HepG2 (cell line): ENCODE measurements around the gene STOM. TPM values are rescaled to one million over a fixed set of nuclear protein-coding genes. Genes with fewer than 3 reads are reported as not detected.

Experiments
- ATAC-seq: fragments of 200-7000 bp; cut with Tn5 transposase; 3 replicates; pipeline ENCODE4 v1.9.1; 2020; ENCODE audit warnings: mild to moderate bottlenecking, moderate library complexity
- BruUV-seq: library from RNA; stranded (reverse); fragments of 400-500 nt; replicated peaks from 2 replicates; lab custom pipeline; 2021; lab: Mats Ljungman, UMichigan
- CTCF ChIA-PET: fragments of 300-600 bp; formaldehyde crosslinking; extraction: SDS; loops from one replicate; lab custom pipeline; 2021; ENCODE audit warnings: low total read pairs, inconsistent platforms, low intra/inter-chr PET ratio; lab: Yijun Ruan, JAX
- POLR2A ChIA-PET: fragments of 350-600 bp; sonication (Branson Sonifier 250); formaldehyde crosslinking; loops from one replicate; lab custom pipeline; 2020; ENCODE audit warnings: antibody characterized with exemption, inconsistent platforms; lab: Yijun Ruan, JAX
- DNase-seq: peaks from one replicate; pipeline ENCODE4 v3.0.0-alpha.2; 2015; ENCODE audit warnings: low spot score
- FAIRE-seq: peaks from 3 replicates; lab custom pipeline; 2011; peaks lifted over from hg19 to GRCh38; lab: Jason Lieb, UNC
- H2AFZ ChIP-seq: one replicate; pipeline ENCODE4 v1.6.1; 2011; ENCODE audit warnings: low read length, inconsistent platforms
- H3K27ac ChIP-seq: fragments of 300-600 bp; 3 replicates; pipeline ENCODE4 v1.8.0; 2011; ENCODE audit warnings: mixed run types, mild to moderate bottlenecking, mixed read lengths, low read length, inconsistent platforms; ENCODE audit not compliant: insufficient read depth; ENCODE audit errors: extremely low read length
- H3K27me3 ChIP-seq, 2 experiments: fragments of 200-600 bp in 1 of 2; 2 replicates in 1 of 2; 3 replicates in 1 of 2; pipeline versions ENCODE4 v1.6.0 to v1.8.0; 2011; ENCODE audit warnings: low read length in 2 of 2, mild to moderate bottlenecking in 2 of 2, moderate library complexity in 2 of 2, inconsistent platforms in 1 of 2; ENCODE audit not compliant: insufficient read depth in 2 of 2, control insufficient read depth in 1 of 2
- H3K36me3 ChIP-seq, 2 experiments: fragments of 200-600 bp in 1 of 2; replicated peaks in 1 of 2; 2 replicates in 1 of 2; 3 replicates in 1 of 2; pipeline versions ENCODE4 v1.5.1 to v1.8.0; 2011; ENCODE audit warnings: low read length in 2 of 2, inconsistent platforms in 1 of 2; ENCODE audit not compliant: insufficient read depth in 2 of 2, control insufficient read depth in 1 of 2
- H3K4me1 ChIP-seq: 2 replicates; pipeline ENCODE4 v1.5.1; 2012; ENCODE audit warnings: low read length, inconsistent platforms; ENCODE audit not compliant: insufficient read depth
- H3K4me2 ChIP-seq: 2 replicates; pipeline ENCODE4 v1.6.0; 2011; ENCODE audit warnings: low read depth, low read length, inconsistent platforms
- H3K4me3 ChIP-seq, 3 experiments: fragments of 200-600 bp in 1 of 3; sonication (generic), shearing (Covaris generic) in 1 of 3; replicated peaks in 1 of 3; 2 replicates each; pipeline ENCODE4 v1.5.1; 2011 to 2016; ENCODE audit warnings: low read length in 3 of 3, inconsistent platforms in 2 of 3, low read depth in 2 of 3, mild to moderate bottlenecking in 2 of 3, control low read depth in 1 of 3, mixed read lengths in 1 of 3; ENCODE audit not compliant: insufficient read depth in 1 of 3
- H3K79me2 ChIP-seq: one replicate; pipeline ENCODE4 v1.6.1; 2011; ENCODE audit warnings: low read length, inconsistent platforms; ENCODE audit not compliant: insufficient read depth
- H3K9ac ChIP-seq: 2 replicates; pipeline ENCODE4 v1.6.0; 2011; ENCODE audit warnings: mild to moderate bottlenecking, low read depth, low read length, inconsistent platforms; ENCODE audit not compliant: insufficient read depth
- H3K9me3 ChIP-seq: 2 replicates; pipeline ENCODE4 v1.5.1; 2012; ENCODE audit warnings: mild to moderate bottlenecking, low read length
- H4K20me1 ChIP-seq: 2 replicates; pipeline ENCODE4 v1.6.0; 2011; ENCODE audit warnings: inconsistent platforms, mild to moderate bottlenecking, low read length, moderate library complexity; ENCODE audit not compliant: insufficient read depth
- AGO2 ChIP-seq: fragments of 200-400 bp; formaldehyde crosslinking; optimal IDR thresholded peaks from 2 replicates; pipeline ENCODE3; 2017; ENCODE audit warnings: mild to moderate bottlenecking, low read depth, low read length, moderate library complexity
- ARNT ChIP-seq: fragments of 450-650 bp; IDR thresholded peaks from 2 replicates; pipeline ENCODE4 v1.6.1; 2017
- FOXC1 ChIP-seq: sonication (generic); formaldehyde crosslinking; IDR thresholded peaks from 2 replicates; pipeline ENCODE4 v1.8.0; 2022; ENCODE audit warnings: mild to moderate bottlenecking, missing genetic modification reagents, borderline replicate concordance
- IKZF4 ChIP-seq: sonication (generic); formaldehyde crosslinking; IDR thresholded peaks from 2 replicates; pipeline ENCODE4 v1.5.1; 2020; ENCODE audit warnings: borderline replicate concordance, mild to moderate bottlenecking, low read depth, missing genetic modification reagents; ENCODE audit errors: not compliant biosample characterization
- NR2F1 ChIP-seq, 2 experiments: fragments of 450-650 bp in 1 of 2; formaldehyde crosslinking in 1 of 2; IDR thresholded peaks; 2 replicates each; pipeline versions ENCODE4 v1.5.0 to v1.6.1; 2016 to 2020; ENCODE audit warnings: mild to moderate bottlenecking in 1 of 2, missing compliant biosample characterization in 1 of 2, missing genetic modification reagents in 1 of 2, moderate library complexity in 1 of 2
- RAD51 ChIP-seq: fragments of 450-650 bp; IDR thresholded peaks from 2 replicates; pipeline ENCODE4 v1.6.1; 2016; ENCODE audit warnings: borderline replicate concordance
- RBFOX2 ChIP-seq: fragments of 200-400 bp; formaldehyde crosslinking; IDR thresholded peaks from 2 replicates; pipeline ENCODE4 v1.6.1; 2017; ENCODE audit warnings: low read depth, mild to moderate bottlenecking, low read length
- SP4 ChIP-seq: sonication (generic); formaldehyde crosslinking; IDR thresholded peaks from 2 replicates; pipeline ENCODE4 v1.8.1; 2023; ENCODE audit warnings: mild to moderate bottlenecking, missing genetic modification reagents
- TCF7 ChIP-seq: sonication (generic); IDR thresholded peaks from 2 replicates; pipeline ENCODE4 v1.6.1; 2016; ENCODE audit warnings: antibody characterized with exemption, low read depth
- ZNF749 ChIP-seq: sonication (generic); formaldehyde crosslinking; IDR thresholded peaks from 2 replicates; pipeline ENCODE4 v1.8.0; 2022; ENCODE audit warnings: mild to moderate bottlenecking, missing genetic modification reagents, moderate library complexity, borderline replicate concordance
- WGBS: methylation state at CpG from one replicate; pipeline ENCODE4 v1.1.6; 2017; ENCODE audit warnings: low lambda C conversion rate; 5-methylcytosine and 5-hydroxymethylcytosine counted together
- in situ Hi-C: cut with HindIII; loops from 2 replicates; pipeline ENCODE4 v1.10.0; 2017; ENCODE audit warnings: low pct_unique_long_range_greater_than_20kb; ENCODE audit not compliant: extremely low pct_ligation_motif_present
- intact Hi-C: fragments of 100-400 bp; cut with micrococcal nuclease; formaldehyde crosslinking; loops from one replicate; pipeline ENCODE4 v1.10.0; 2022; ENCODE audit not compliant: unreplicated experiment
- polyA plus RNA-seq, 8 experiments: library from polyadenylated mRNA; depleted of rRNA in 3 of 8; stranded (reverse) in 7 of 8; unstranded in 1 of 8; fragments of >200 nt; fragmentation: Illumina TruSeq in 4 of 8; extraction: Trizol in 4 of 8; gene quantifications; 2 replicates each; pipeline versions ENCODE4 v1.2.1 to v1.2.3, GENCODE V29; 2011 to 2016; ENCODE audit warnings: low read depth in 4 of 8, missing spikeins in 1 of 8, mixed read lengths in 1 of 8; ENCODE audit not compliant: insufficient read depth in 1 of 8
- total RNA-seq, 5 experiments: library from RNA; depleted of rRNA; stranded (reverse); fragments of >200 nt; fragmentation: Illumina TruSeq; extraction: Trizol; gene quantifications; 2 replicates each; pipeline ENCODE4 v1.2.3, GENCODE V29; 2016; ENCODE audit warnings: low read depth in 1 of 5
- TF ChIP-seq, protein P1 (sequence below): sonication (generic); formaldehyde crosslinking; IDR thresholded peaks from 2 replicates; pipeline ENCODE4 v1.5.0; 2020; ENCODE audit warnings: missing genetic modification reagents

Gene STOM
- total and polyA plus RNA-seq, 2 of the 13 experiments (the other 11 are each of a cell fraction or from before 2014, with no cell fraction given) = 43.6 to 165 TPM

GRCh38 chr9:121318631-121319382 lies 51.2 kb downstream of the STOM start:
- Histone ChIP-seq H3K4me3 (no peak overlapping the region), H3K9ac (no peak overlapping the region), H2AFZ (no peak overlapping the region), H3K27ac (no peak overlapping the region), H3K4me2 (no peak overlapping the region), H3K79me2 (no peaks in the 10 kb centered on the region), H3K9me3 (no peaks in the 10 kb centered on the region), H4K20me1 (no peaks in the 10 kb centered on the region; the same call in 1 of the 2 replicates), H3K27me3 (no peaks in the 10 kb centered on the region), H3K36me3 (peaks cover 30 to 52% of the 10 kb centered on the region in 2 experiments), H3K4me1 (peaks cover 36% of the 10 kb centered on the region)
- 97% methylated on average over 16 of the region's 19 CpGs for WGBS
- ChIA-PET CTCF (interaction anchor here (1.2 to 3.9 kb wide), 7 partner anchors 31 to 120 kb away, joined by 3 to 133 read pairs (median 12); no protein-coding TSS in a partner anchor), POLR2A (interaction anchor here (0.7 to 2.8 kb wide), 9 partner anchors 15 to 80 kb away, joined by 3 to 15 read pairs (median 6); no protein-coding TSS in a partner anchor)
- no peak for ATAC-seq
- TF ChIP-seq NR2F1 (CRISPR knock-in tag; IDR thresholded peaks at IDR 0.05) (no peak), FOXC1 (CRISPR knock-in tag) (no peak), ARNT (no peak), TCF7 (no peak), ZNF749 (CRISPR knock-in tag) (no peak), SP4 (CRISPR knock-in tag) (no peak), IKZF4 (no peak), RBFOX2 (peak; percentile 45; the same call in 1 of the 2 replicates), RAD51 (no peak), AGO2 (peak; percentile 76)
- TF ChIP-seq, protein P1, sequence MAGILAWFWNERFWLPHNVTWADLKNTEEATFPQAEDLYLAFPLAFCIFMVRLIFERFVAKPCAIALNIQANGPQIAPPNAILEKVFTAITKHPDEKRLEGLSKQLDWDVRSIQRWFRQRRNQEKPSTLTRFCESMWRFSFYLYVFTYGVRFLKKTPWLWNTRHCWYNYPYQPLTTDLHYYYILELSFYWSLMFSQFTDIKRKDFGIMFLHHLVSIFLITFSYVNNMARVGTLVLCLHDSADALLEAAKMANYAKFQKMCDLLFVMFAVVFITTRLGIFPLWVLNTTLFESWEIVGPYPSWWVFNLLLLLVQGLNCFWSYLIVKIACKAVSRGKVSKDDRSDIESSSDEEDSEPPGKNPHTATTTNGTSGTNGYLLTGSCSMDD (CRISPR knock-in tag) = no peak
- intact Hi-C loops (loop anchor here (5.0 kb wide), 1 partner anchor 42 kb away; no protein-coding TSS in a partner anchor), in situ Hi-C loops (loop anchor here (5.0 kb wide), 2 partner anchors 78 to 107 kb away; no protein-coding TSS in a partner anchor)
- no peak for FAIRE-seq
- no TSS peak for BruUV-seq
- no peak for DNase-seq
